Measurements from ENCODE around the gene HEXIM2. TPM values are rescaled to one million over a fixed set of nuclear protein-coding genes. Genes with fewer than 3 reads are reported as not detected.

The HEXIM2 gene
- 1 to 10 TPM; 4.1 to 5.3 (median 4.5) TPM for total RNA-seq
- 7.1 TPM for total RNA-seq (2013)

GRCh38 chr17:45161288-45162024, at the start of gene HEXIM2:
Gene HEXIM2 (plus strand): TSS chr17:45161875. CDS start chr17:45162794, 919 bp downstream.
- DNase-seq (peak; percentile 97 to 99), ATAC-seq (peak; percentile 91 to 97 (median 93))
- under 1% methylated on average over 53 of the region's 53 CpGs for WGBS (ENCODE audit: insufficient coverage)
- Histone ChIP-seq H3K27me3 (ENCODE audit: control insufficient read depth, insufficient read depth, low read length) (no peaks in the 10 kb centered on the region), H3K36me3 (ENCODE audit: control insufficient read depth, insufficient read depth, low read length) (peaks cover 3% of the 10 kb centered on the region), H3K9me3 (ENCODE audit: control insufficient read depth, insufficient read depth, low read length) (no peaks in the 10 kb centered on the region), H3K27ac (ENCODE audit: low read length) (peak within 1 kb of the TSS; percentile 100), H3K4me1 (ENCODE audit: control insufficient read depth, insufficient read depth, low read length) (peaks cover 22% of the 10 kb centered on the region), H3K4me3 (ENCODE audit: low read length) (peak within 1 kb of the TSS; percentile 99)
- H3K4me1 Mint-ChIP-seq = peaks cover 33 to 46% of the 10 kb centered on the region in 2 donors
- TF ChIP-seq CTCF (IDR thresholded peaks at IDR 0.05) = no peak
- no peaks in the 10 kb centered on the region for H3K27me3 Mint-ChIP-seq (ENCODE audit: low read depth in 2 of 2)
- H3K4me3 Mint-ChIP-seq = peak within 1 kb of the TSS; percentile 95
- peak within 1 kb of the TSS; percentile 93 to 94 for H3K27ac Mint-ChIP-seq
- H3K36me3 Mint-ChIP-seq = no peaks in the 10 kb centered on the region
- intact Hi-C loops (cut with micrococcal nuclease) = loop anchor here (1.0 kb wide), 3 partner anchors 13 to 100 kb away; partner anchors contain the start of genes ACBD4, HEXIM1 and NMT1
- H3K9me3 Mint-ChIP-seq = no peaks in the 10 kb centered on the region

- Mint-ChIP-seq H3K9me3 (no peaks in the 10 kb centered on the region), H3K4me3 (no peak overlapping the region), H3K27me3 (ENCODE audit: low read depth in 2 of 2) (no peaks in the 10 kb centered on the region), H3K4me1 (no peaks in the 10 kb centered on the region), H3K27ac (no peak overlapping the region), H3K36me3 (no peaks in the 10 kb centered on the region)
- DNase-seq = no peak
- Histone ChIP-seq H3K27me3 (ENCODE audit: control insufficient read depth, insufficient read depth, low read length) (no peaks in the 10 kb centered on the region), H3K4me1 (ENCODE audit: control insufficient read depth, insufficient read depth, low read length) (no peaks in the 10 kb centered on the region), H3K36me3 (ENCODE audit: control insufficient read depth, insufficient read depth, low read length) (no peaks in the 10 kb centered on the region), H3K9me3 (ENCODE audit: control insufficient read depth, insufficient read depth, low read length) (no peaks in the 10 kb centered on the region), H3K27ac (ENCODE audit: low read length) (no peak overlapping the region), H3K4me3 (ENCODE audit: low read length) (no peak overlapping the region)
- intact Hi-C loops (cut with micrococcal nuclease) = no loop called here
- no peak for TF ChIP-seq CTCF (IDR thresholded peaks at IDR 0.05)
- no peak for ATAC-seq
- WGBS (ENCODE audit: insufficient coverage) = 94% methylated on average over 22 of the region's 23 CpGs
Observed at GRCh38 chr17:45112559-45113423, 48.9 kb upstream of the HEXIM2 start.

- WGBS (ENCODE audit: insufficient coverage) = 93% methylated on average over 9 of the region's 9 CpGs
- ATAC-seq (no peak), DNase-seq (no peak)
- Mint-ChIP-seq H3K36me3 (no peaks in the 10 kb centered on the region), H3K27me3 (ENCODE audit: low read depth in 2 of 2) (no peaks in the 10 kb centered on the region), H3K27ac (no peak overlapping the region), H3K4me1 (no peaks in the 10 kb centered on the region), H3K4me3 (no peak overlapping the region), H3K9me3 (no peaks in the 10 kb centered on the region)
- Histone ChIP-seq H3K4me3 (ENCODE audit: low read length) (no peak overlapping the region), H3K27me3 (ENCODE audit: control insufficient read depth, insufficient read depth, low read length) (no peaks in the 10 kb centered on the region), H3K4me1 (ENCODE audit: control insufficient read depth, insufficient read depth, low read length) (no peaks in the 10 kb centered on the region), H3K27ac (ENCODE audit: low read length) (no peak overlapping the region), H3K36me3 (ENCODE audit: control insufficient read depth, insufficient read depth, low read length) (no peaks in the 10 kb centered on the region), H3K9me3 (ENCODE audit: control insufficient read depth, insufficient read depth, low read length) (no peaks in the 10 kb centered on the region)
- intact Hi-C loops (cut with micrococcal nuclease) = no loop called here
- TF ChIP-seq CTCF (IDR thresholded peaks at IDR 0.05) = no peak
Observed at GRCh38 chr17:45113424-45113754, 48.3 kb upstream of the HEXIM2 start.
